Thyroid gland (tissue), 4 donors: Measurements from ENCODE around the gene RAB27B.

Experiments used
- POLR2A ChIP-seq, 2 donors: fragments of 450-650 bp; IDR thresholded peaks; one replicate each; pipeline ENCODE4 v1.6.1; 2017; ENCODE audit warnings: antibody characterized with exemption in 2 of 2, mild to moderate bottlenecking in 2 of 2, moderate library complexity in 1 of 2
- TF ChIP-seq, protein P1 (sequence below), 6 experiments: fragments of 200-600 bp in 3 of 6; fragments of 450-650 bp in 3 of 6; sonication (generic) in 3 of 6; IDR thresholded peaks; one replicate each; pipeline ENCODE4 v1.5.1; 2016 to 2019; ENCODE audit warnings: antibody characterized with exemption in 6 of 6, mild to moderate bottlenecking in 2 of 6, inconsistent platforms in 1 of 6, moderate library complexity in 1 of 6

DNA sequence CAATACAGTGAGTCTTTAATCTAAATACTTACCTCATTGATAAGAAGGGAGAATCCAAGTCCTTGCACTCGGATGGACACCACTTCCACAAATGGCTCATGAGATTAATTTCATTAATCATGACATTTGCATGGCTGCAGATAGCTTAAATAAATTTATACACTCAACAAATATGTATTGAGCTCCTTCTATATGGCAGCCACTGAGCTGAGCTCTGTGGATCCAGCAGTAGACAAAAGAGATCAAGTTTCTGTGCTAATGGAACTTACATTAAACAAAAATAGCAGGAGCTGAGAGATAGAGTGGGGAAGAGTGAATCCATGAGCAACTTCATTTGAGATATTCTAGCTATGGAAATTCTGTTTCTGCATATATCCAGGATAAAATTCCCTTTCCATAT is 44.4 kb downstream of the RAB27B start:
- TF ChIP-seq POLR2A (IDR thresholded peaks at IDR 0.05): no peak
- TF ChIP-seq, protein P1, sequence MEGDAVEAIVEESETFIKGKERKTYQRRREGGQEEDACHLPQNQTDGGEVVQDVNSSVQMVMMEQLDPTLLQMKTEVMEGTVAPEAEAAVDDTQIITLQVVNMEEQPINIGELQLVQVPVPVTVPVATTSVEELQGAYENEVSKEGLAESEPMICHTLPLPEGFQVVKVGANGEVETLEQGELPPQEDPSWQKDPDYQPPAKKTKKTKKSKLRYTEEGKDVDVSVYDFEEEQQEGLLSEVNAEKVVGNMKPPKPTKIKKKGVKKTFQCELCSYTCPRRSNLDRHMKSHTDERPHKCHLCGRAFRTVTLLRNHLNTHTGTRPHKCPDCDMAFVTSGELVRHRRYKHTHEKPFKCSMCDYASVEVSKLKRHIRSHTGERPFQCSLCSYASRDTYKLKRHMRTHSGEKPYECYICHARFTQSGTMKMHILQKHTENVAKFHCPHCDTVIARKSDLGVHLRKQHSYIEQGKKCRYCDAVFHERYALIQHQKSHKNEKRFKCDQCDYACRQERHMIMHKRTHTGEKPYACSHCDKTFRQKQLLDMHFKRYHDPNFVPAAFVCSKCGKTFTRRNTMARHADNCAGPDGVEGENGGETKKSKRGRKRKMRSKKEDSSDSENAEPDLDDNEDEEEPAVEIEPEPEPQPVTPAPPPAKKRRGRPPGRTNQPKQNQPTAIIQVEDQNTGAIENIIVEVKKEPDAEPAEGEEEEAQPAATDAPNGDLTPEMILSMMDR (IDR thresholded peaks at IDR 0.05): no peak
